Loucy (cell line): ENCODE results near the gene REST.

ENCODE experiments used
- EZH2phosphoT487 ChIP-seq: fragments of 200-600 bp; IDR thresholded peaks from 2 replicates; pipeline ENCODE4 v1.6.1; 2018; ENCODE audit warnings: antibody characterized with exemption, mild to moderate bottlenecking, moderate library complexity, borderline replicate concordance
- TF ChIP-seq, protein P1 (sequence below): fragments of 200-600 bp; sonication (generic); conservative IDR thresholded peaks from 2 replicates; pipeline ENCODE4 v1.5.1; 2014; ENCODE audit warnings: mild to moderate bottlenecking, antibody characterized with exemption, low read length

DNA sequence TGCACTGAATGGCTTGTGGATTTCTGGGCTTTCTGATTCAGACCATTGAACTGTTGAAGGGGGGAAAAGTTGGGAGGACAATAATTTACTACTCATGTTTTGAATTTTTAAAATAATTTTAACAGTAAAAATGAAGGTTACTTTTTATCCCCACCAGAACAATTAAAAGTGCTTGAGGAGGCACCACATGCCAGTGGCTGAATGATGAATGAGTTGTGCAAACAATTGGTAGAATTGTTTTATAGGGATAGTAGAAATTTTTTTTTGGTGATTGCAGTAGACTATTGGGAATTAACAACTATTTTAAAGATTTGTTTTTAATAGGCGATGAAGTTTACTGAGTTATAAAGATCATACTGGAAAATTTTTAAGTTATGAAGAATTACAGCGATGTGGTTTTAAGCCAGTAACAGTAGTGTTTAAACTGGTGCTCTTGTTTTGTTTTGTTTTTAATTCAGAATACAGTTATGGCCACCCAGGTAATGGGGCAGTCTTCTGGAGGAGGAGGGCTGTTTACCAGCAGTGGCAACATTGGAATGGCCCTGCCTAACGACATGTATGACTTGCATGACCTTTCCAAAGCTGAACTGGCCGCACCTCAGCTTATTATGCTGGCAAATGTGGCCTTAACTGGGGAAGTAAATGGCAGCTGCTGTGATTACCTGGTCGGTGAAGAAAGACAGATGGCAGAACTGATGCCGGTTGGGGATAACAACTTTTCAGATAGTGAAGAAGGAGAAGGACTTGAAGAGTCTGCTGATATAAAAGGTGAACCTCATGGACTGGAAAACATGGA is 2.7 kb downstream of the REST start:
- TF ChIP-seq, protein P1, sequence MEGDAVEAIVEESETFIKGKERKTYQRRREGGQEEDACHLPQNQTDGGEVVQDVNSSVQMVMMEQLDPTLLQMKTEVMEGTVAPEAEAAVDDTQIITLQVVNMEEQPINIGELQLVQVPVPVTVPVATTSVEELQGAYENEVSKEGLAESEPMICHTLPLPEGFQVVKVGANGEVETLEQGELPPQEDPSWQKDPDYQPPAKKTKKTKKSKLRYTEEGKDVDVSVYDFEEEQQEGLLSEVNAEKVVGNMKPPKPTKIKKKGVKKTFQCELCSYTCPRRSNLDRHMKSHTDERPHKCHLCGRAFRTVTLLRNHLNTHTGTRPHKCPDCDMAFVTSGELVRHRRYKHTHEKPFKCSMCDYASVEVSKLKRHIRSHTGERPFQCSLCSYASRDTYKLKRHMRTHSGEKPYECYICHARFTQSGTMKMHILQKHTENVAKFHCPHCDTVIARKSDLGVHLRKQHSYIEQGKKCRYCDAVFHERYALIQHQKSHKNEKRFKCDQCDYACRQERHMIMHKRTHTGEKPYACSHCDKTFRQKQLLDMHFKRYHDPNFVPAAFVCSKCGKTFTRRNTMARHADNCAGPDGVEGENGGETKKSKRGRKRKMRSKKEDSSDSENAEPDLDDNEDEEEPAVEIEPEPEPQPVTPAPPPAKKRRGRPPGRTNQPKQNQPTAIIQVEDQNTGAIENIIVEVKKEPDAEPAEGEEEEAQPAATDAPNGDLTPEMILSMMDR: no peak
- no peak for TF ChIP-seq EZH2phosphoT487
